K562 (cell line): Measurements from ENCODE around the gene FLAD1.

Experiments
- ELF1 ChIP-seq: fragments of 200-800 bp; sonication (Bioruptor generic); IDR thresholded peaks from 2 replicates; pipeline ENCODE4 v1.6.1; 2016; ENCODE audit warnings: missing genetic modification characterization, missing compliant biosample characterization
- IRF2 ChIP-seq: sonication (generic); formaldehyde crosslinking; IDR thresholded peaks from 2 replicates; pipeline ENCODE4 v1.8.1; 2022; ENCODE audit warnings: mild to moderate bottlenecking, missing genetic modification reagents
- KAT2B ChIP-seq: IDR thresholded peaks from one replicate; pipeline ENCODE4 v1.6.1; 2012; ENCODE audit warnings: low read depth, mild to moderate bottlenecking, control low read depth, inconsistent platforms, low read length, moderate library complexity
- NFIC ChIP-seq: fragments of 450-650 bp; IDR thresholded peaks from 2 replicates; pipeline ENCODE4 v1.6.1; 2017; ENCODE audit warnings: mild to moderate bottlenecking, inconsistent platforms
- NR2C2 ChIP-seq, 2 experiments: fragments of 200-800 bp in 1 of 2; sonication (Bioruptor generic) in 1 of 2; sonication (generic) in 1 of 2; formaldehyde crosslinking in 1 of 2; IDR thresholded peaks; 2 replicates each; pipeline versions ENCODE4 v1.6.1 to v1.8.0; 2016 to 2022; ENCODE audit warnings: mild to moderate bottlenecking in 1 of 2, missing compliant biosample characterization in 1 of 2, missing genetic modification characterization in 1 of 2, missing genetic modification reagents in 1 of 2
- NRF1 ChIP-seq, 2 experiments: fragments of 450-650 bp; IDR thresholded peaks in 1 of 2; conservative IDR thresholded peaks in 1 of 2; 2 replicates each; pipeline ENCODE4 v1.6.1; 2014; ENCODE audit warnings: mild to moderate bottlenecking in 2 of 2
- STAT5B ChIP-seq: fragments of 250-450 bp; sonication (Bioruptor Pico); IDR thresholded peaks from 2 replicates; pipeline ENCODE4 v1.8.0; 2021; ENCODE audit warnings: mild to moderate bottlenecking, inconsistent platforms
- TOE1 ChIP-seq, 2 experiments: fragments of 450-650 bp in 1 of 2; sonication (generic) in 1 of 2; formaldehyde crosslinking in 1 of 2; IDR thresholded peaks; 2 replicates each; pipeline versions ENCODE4 v1.7.1 to v1.8.0; 2016 to 2022; ENCODE audit warnings: borderline replicate concordance in 2 of 2, mild to moderate bottlenecking in 2 of 2, antibody characterized with exemption in 1 of 2, inconsistent platforms in 1 of 2, low read depth in 1 of 2, missing genetic modification reagents in 1 of 2, moderate library complexity in 1 of 2
- ZBTB33 ChIP-seq: sonication (generic); formaldehyde crosslinking; IDR thresholded peaks from 2 replicates; pipeline ENCODE4 v1.8.1; 2023; ENCODE audit warnings: mild to moderate bottlenecking, missing genetic modification reagents

- TF ChIP-seq TOE1 (IDR thresholded peaks at IDR 0.05; ENCODE audit: borderline replicate concordance) (no peak), TOE1 (CRISPR knock-in tag; IDR thresholded peaks at IDR 0.05; ENCODE audit: borderline replicate concordance, low read depth) (no peak), NFIC (no peak), NRF1 (conservative IDR thresholded peaks at IDR 0.05 in 1 of 2, IDR thresholded peaks at IDR 0.05 in 1 of 2) (no peak), ELF1 (tag) (no peak), KAT2B (no peak), IRF2 (CRISPR knock-in tag) (no peak), STAT5B (no peak), NR2C2 (CRISPR knock-in tag; IDR thresholded peaks at IDR 0.05) (no peak), NR2C2 (tag; IDR thresholded peaks at IDR 0.05) (no peak), ZBTB33 (CRISPR knock-in tag) (no peak)
Measured at GRCh38 chr1:154945160-154945961, 37.8 kb upstream of the FLAD1 start.
